ENCODE data around the gene MEIS1.

DNA sequence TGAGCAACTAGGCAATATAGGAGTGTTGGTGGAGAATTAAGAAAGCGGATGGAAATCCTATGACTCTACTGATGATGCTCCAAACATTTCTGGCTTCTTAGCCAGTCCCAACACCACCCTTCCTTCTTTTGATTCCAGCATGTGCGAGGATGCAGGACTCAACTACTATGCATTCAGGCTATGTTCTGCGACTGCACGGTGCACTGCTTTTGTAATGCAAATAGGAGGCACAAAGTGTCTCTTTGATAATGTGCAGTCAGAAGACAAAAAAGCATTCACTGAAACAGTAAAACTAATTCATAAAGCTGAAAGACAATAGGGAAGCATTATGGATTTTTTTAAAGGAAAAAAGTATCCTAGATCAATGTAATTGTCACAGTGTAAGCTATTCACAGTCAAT, 106.7 kb downstream of the MEIS1 start:
- TF ChIP-seq POLR2AphosphoS5 (IDR thresholded peaks at IDR 0.05; ENCODE audit: borderline replicate concordance, low read depth, low read length): 0 out of 2 replicates have a peak, but pooled peaks have one; percentile 25
- TF ChIP-seq EZH2 (IDR thresholded peaks at IDR 0.05): no peak
- TF ChIP-seq FOXP2 (optimal IDR thresholded peaks at IDR 0.05; ENCODE audit: control extremely low read depth, extremely low read length, insufficient read depth): no peak
